ENCODE data around the gene ZNF575.

Gene ZNF575

GRCh38 chr19:43532962-43533545 lies at the start of gene ZNF575:
Gene ZNF575, plus strand, starts transcription at chr19:43533188. Its CDS starts 1,235 bp downstream, at chr19:43534423.
- TF ChIP-seq EZH2phosphoT487 (IDR thresholded peaks at IDR 0.05; ENCODE audit: low read depth) (no peak), CTCF (IDR thresholded peaks at IDR 0.05; ENCODE audit: low read depth, low read length) (no peak)
- Histone ChIP-seq H3K27ac (ENCODE audit: low read length) (peak within 1 kb of the TSS; percentile 80), H3K9me3 (ENCODE audit: insufficient read depth, low read length) (no peaks in the 10 kb centered on the region), H4K20me1 (ENCODE audit: insufficient read depth, low read length) (peaks cover 5% of the 10 kb centered on the region; the same call in 1 of the 2 replicates), H3K4me2 (ENCODE audit: low read length) (peak within 1 kb of the TSS; percentile 89), H3K36me3 (replicated peaks; ENCODE audit: low read depth, low read length) (peaks cover 5% of the 10 kb centered on the region), H3K4me1 (ENCODE audit: low read length) (peaks cover 7% of the 10 kb centered on the region), H3K4me3 (ENCODE audit: low read length) (peak within 1 kb of the TSS; percentile 86), H3K27me3 (ENCODE audit: low read depth, low read length) (no peaks in the 10 kb centered on the region), H3K9ac (ENCODE audit: low read length) (peak within 1 kb of the TSS; percentile 83), H3K79me2 (ENCODE audit: low read length) (no peaks in the 10 kb centered on the region), H2AFZ (ENCODE audit: low read depth, low read length) (peak within 1 kb of the TSS; percentile 92)

- H3K9me3 ChIP-seq (ENCODE audit: insufficient read depth, low read length), result no peaks in the 10 kb centered on the region
- peaks cover 24% of the 10 kb centered on the region for H3K36me3 ChIP-seq (replicated peaks; ENCODE audit: low read depth, low read length)
- H2AFZ ChIP-seq (ENCODE audit: low read depth, low read length), result no peak overlapping the region
- peaks cover 15% of the 10 kb centered on the region for H3K4me1 ChIP-seq (ENCODE audit: low read length)
- H3K27ac ChIP-seq (ENCODE audit: low read length), result no peak overlapping the region
- no peak overlapping the region for H3K4me2 ChIP-seq (ENCODE audit: low read length)
- H4K20me1 ChIP-seq (ENCODE audit: insufficient read depth, low read length), result no peaks in the 10 kb centered on the region
- H3K9ac ChIP-seq (ENCODE audit: low read length), result no peak overlapping the region
- no peaks in the 10 kb centered on the region for H3K79me2 ChIP-seq (ENCODE audit: low read length)
- no peak overlapping the region for H3K4me3 ChIP-seq (ENCODE audit: low read length)
- no peak for TF ChIP-seq CTCF (IDR thresholded peaks at IDR 0.05; ENCODE audit: low read depth, low read length)
- no peak for TF ChIP-seq EZH2phosphoT487 (IDR thresholded peaks at IDR 0.05; ENCODE audit: low read depth)
- H3K27me3 ChIP-seq (ENCODE audit: low read depth, low read length), result no peaks in the 10 kb centered on the region
Measured at GRCh38 chr19:43483281-43483680, 49.7 kb upstream of the ZNF575 start.

- Histone ChIP-seq H3K27ac (ENCODE audit: low read length) (no peak overlapping the region), H2AFZ (ENCODE audit: low read depth, low read length) (no peak overlapping the region), H3K36me3 (replicated peaks; ENCODE audit: low read depth, low read length) (peaks cover 33% of the 10 kb centered on the region), H3K9me3 (ENCODE audit: insufficient read depth, low read length) (no peaks in the 10 kb centered on the region), H3K79me2 (ENCODE audit: low read length) (no peaks in the 10 kb centered on the region), H3K9ac (ENCODE audit: low read length) (no peak overlapping the region), H4K20me1 (ENCODE audit: insufficient read depth, low read length) (no peaks in the 10 kb centered on the region), H3K4me2 (ENCODE audit: low read length) (no peak overlapping the region), H3K27me3 (ENCODE audit: low read depth, low read length) (no peaks in the 10 kb centered on the region), H3K4me1 (ENCODE audit: low read length) (peaks cover 23% of the 10 kb centered on the region), H3K4me3 (ENCODE audit: low read length) (no peak overlapping the region)
- TF ChIP-seq CTCF (IDR thresholded peaks at IDR 0.05; ENCODE audit: low read depth, low read length) (no peak), EZH2phosphoT487 (IDR thresholded peaks at IDR 0.05; ENCODE audit: low read depth) (no peak)
Measured at GRCh38 chr19:43485951-43486350, 47.0 kb upstream of the ZNF575 start.

GRCh38 chr19:43486412-43486811 lies 46.6 kb upstream of the ZNF575 start:
- no peaks in the 10 kb centered on the region for H3K27me3 ChIP-seq (ENCODE audit: low read depth, low read length)
- H4K20me1 ChIP-seq (ENCODE audit: insufficient read depth, low read length), result no peaks in the 10 kb centered on the region
- H3K4me1 ChIP-seq (ENCODE audit: low read length), result peaks cover 23% of the 10 kb centered on the region
- no peak overlapping the region for H3K4me3 ChIP-seq (ENCODE audit: low read length)
- no peak overlapping the region for H2AFZ ChIP-seq (ENCODE audit: low read depth, low read length)
- no peak overlapping the region for H3K9ac ChIP-seq (ENCODE audit: low read length)
- no peak overlapping the region for H3K27ac ChIP-seq (ENCODE audit: low read length)
- no peak overlapping the region for H3K4me2 ChIP-seq (ENCODE audit: low read length)
- TF ChIP-seq CTCF (IDR thresholded peaks at IDR 0.05; ENCODE audit: low read depth, low read length) (no peak), EZH2phosphoT487 (IDR thresholded peaks at IDR 0.05; ENCODE audit: low read depth) (no peak)
- peaks cover 33% of the 10 kb centered on the region for H3K36me3 ChIP-seq (replicated peaks; ENCODE audit: low read depth, low read length)
- no peaks in the 10 kb centered on the region for H3K9me3 ChIP-seq (ENCODE audit: insufficient read depth, low read length)
- no peaks in the 10 kb centered on the region for H3K79me2 ChIP-seq (ENCODE audit: low read length)
